Fibroblast of skin of right biceps (primary cell): ENCODE results near the gene FRRS1L.

Experiments used
- DNase-seq: peaks from one replicate; pipeline ENCODE4 v3.0.0-alpha.2; 2013

Gene FRRS1L

DNA sequence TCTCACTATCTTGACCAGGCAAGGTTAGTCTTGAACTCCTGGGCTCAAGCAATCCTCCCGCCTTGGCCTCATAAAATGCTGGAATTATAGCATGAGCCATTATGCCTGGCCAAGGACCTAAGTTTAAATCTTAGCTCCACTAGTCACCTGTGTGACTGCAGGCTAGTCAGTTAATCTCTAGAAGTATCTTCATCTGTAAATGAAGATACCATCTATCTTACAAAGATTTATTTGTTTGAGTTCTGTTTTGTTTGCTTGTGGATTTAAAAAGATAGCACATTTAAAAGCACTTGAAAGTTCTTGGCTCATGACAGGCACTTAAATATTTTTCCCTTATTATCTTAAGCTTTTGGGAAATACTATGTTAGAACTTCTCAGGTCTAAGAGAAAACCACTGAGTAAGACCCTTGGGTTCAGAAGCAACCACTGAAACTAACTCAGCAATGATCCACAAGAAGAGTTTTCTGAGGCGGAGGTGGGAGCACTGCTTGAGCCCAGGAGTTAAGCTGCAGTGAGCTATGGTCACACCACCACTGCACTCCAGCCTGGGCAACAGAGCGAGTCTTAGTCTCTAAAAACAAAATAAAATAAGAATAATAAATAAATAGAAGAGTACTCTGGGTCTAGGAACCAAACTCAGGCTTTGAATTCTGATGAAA is 66.4 kb downstream of the FRRS1L start:
- DNase-seq = no peak

- peak; percentile 39 for DNase-seq
These were observed 68.1 kb downstream of the FRRS1L start for GRCh38 chr9:109098960-109099308.

DNA sequence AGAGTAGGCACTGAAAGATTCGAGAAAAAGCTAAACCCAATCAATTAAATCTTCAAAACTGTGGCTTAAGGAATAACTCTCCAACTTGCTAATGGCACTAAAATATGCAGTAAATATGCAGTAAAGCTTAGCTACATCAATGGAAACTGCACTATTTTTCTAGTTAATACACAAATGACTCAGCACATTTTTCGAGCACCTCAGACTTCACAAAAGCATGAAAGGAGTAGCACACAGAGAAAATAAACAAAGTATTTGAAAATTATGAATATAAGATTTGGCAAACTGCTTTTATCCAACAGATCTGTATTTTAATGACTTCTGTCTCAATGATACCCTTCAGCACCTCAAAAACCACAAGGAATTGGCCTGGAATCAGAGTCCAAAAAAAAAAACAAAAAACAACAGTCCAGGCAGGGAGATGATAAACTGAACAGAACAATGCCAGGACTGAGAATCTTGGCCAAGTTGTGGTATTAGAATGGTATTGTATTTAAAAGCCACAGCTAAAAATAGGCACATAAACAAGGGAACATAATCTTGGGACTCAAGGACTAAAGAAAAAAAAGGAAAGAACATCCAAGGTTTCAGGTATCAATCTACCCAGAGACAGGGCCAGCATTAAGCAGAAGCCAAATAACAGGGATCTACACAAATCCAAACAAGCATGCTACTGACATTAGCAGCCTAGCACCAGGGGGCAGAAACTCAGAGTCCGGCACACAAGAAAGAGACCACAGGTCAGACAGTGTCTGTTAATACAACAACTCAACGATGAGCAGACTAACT is 68.7 kb downstream of the FRRS1L start:
- peak; percentile 84 for DNase-seq

GRCh38 chr9:109097146-109097545 is 69.9 kb downstream of the FRRS1L start:
- DNase-seq = no peak

DNA sequence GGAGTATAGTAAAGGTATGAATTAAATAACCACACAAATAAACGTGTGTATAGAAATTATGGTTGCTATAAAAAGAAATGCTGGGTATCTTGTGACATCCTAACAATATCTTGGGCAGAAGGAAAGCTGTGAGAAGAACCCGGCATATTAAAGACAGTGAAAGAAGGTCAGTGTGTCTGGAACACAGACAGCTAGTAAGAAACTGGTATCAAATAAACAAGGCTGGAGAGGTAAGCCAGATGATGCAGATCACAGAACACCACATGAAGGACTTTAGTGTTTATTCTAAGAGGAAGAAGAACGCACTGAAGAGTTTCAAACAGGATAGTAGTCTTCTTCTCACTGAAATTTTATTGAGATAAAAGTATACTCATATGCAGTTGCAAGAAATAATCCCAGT is 71.7 kb downstream of the FRRS1L start:
- no peak for DNase-seq

DNA sequence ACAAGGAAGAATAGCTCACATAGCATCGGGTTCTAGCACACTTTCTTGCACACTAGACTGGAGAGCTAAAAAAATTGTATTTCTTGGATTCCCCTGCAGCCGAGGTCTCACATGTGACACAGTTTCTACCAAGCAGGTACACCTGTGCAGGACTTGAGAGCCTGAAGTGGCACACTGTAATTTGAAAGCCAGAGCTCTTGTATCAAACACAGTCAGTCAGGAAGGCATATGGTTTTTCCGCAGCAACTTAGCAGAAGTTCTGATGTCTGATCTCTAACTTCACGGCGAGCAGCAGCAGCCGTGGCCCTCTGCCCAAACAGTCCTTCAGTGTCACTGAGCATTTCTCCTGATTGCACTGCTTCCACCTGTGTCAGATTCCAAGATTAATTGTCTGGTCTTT is 72.8 kb downstream of the FRRS1L start:
- no peak for DNase-seq

DNA sequence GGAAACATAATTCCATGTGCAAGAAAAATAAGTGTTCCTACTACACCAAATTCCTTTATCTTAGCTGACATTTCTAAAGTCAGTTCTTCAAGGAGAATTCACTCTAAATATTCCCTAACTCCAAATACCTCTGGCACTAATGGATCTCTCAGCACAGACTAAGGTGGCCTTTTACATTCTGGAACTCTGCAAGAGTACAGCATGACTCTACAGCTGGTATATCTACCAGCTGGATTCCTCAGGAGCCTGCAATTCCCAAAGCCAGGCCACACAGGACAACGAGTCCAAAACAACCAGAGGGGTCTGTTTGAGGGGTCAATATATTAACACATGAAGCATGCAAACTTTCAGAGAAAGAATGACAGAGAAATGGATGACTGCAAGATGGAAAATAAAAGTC is 74.5 kb downstream of the FRRS1L start:
- no peak for DNase-seq

GRCh38 chr9:109092051-109092580 is 74.9 kb downstream of the FRRS1L start:
- DNase-seq = no peak

- peak; percentile 56 for DNase-seq
These were observed 78.8 kb downstream of the FRRS1L start for GRCh38 chr9:109088221-109088620.

- DNase-seq = no peak
These were observed 79.3 kb downstream of the FRRS1L start for GRCh38 chr9:109087795-109088194.

DNA sequence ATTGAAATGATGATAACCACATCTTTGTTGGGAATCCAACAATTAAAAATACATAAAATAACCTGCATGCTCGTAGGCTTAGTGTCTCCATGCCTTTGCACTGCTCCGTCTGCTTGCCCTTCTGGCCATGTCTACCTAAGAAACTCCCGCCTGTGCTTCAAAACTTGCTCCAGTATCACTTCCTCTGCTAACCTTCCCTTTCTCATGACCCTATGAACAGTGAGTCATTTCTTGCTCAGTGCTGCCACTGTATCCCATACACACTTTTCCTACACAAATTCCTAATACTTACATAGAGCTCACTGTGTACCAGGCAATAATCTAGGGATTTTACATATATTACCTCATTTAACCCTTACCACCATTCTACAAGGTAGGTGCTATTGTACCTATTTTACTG is 80.8 kb downstream of the FRRS1L start:
- no peak for DNase-seq

DNA sequence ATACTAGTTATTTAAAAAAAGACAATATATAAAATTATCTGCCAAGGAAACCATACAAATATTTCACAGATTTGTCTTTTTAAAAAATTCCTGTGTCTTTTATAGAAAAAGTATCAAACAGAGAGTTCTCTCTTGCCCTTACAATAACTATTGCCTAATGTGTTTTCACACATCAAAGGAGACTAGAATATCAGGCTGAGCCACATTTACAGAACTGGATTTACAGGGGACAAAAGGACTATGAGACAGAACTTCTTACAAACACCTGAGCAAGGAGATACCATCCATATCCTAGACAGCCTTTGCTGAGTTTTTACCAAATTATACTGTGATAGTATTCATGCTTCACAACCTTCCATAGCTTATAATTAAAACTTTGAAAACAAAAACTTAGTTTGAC is 81.5 kb downstream of the FRRS1L start:
- DNase-seq = no peak

GRCh38 chr9:109083813-109084405 is 83.1 kb downstream of the FRRS1L start:
- no peak for DNase-seq

DNA sequence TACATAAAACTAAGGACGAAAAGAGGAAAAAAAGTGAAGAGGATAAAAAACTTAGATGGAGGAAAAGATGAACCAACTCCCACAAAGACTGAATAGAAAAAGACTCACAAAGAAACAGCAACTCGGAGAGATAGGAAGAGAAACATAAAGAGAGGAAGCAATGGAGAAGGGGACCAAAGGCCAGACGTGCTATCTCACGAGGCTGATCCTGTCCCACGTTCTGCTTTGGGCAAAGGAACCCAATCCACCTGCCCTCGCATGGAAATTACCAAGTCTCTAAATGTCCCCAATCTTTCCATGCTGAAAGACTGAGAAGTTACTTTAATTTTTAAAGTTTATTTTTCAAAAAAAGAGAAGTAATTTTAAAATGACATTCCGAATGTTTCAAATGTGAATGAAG is 83.9 kb downstream of the FRRS1L start:
- no peak for DNase-seq

GRCh38 chr9:109082091-109082620 is 84.9 kb downstream of the FRRS1L start:
- DNase-seq = no peak
